BE2C (cell line): Measurements from ENCODE around the gene RBM8A.

Experiments used
- DNase-seq: peaks from one replicate; pipeline ENCODE4 v3.0.0-alpha.2; 2020
- H3K27me3 ChIP-seq: fragments of 250-450 bp; sonication (Bioruptor Pico); 2 replicates; pipeline ENCODE4 v1.5.1; 2020; ENCODE audit warnings: mild to moderate bottlenecking
- H3K36me3 ChIP-seq: fragments of 250-450 bp; sonication (Bioruptor Pico); 2 replicates; pipeline ENCODE4 v1.5.1; 2020; ENCODE audit warnings: mild to moderate bottlenecking
- H3K4me1 ChIP-seq: fragments of 250-450 bp; sonication (Bioruptor Pico); 2 replicates; pipeline ENCODE4 v1.5.1; 2020
- H3K4me3 ChIP-seq: 2 replicates; pipeline ENCODE4 v1.5.1; 2011; ENCODE audit warnings: low read depth, low read length
- H3K9me3 ChIP-seq: fragments of 250-450 bp; sonication (Bioruptor Pico); 2 replicates; pipeline ENCODE4 v1.5.1; 2020
- CTCF ChIP-seq: IDR thresholded peaks from 2 replicates; pipeline ENCODE4 v1.5.1; 2012; ENCODE audit warnings: mild to moderate bottlenecking, low read depth, low read length

RBM8A gene

GRCh38 chr1:145952903-145953302 is 25.6 kb upstream of the RBM8A start:
- TF ChIP-seq CTCF = no peak
- DNase-seq = no peak
- Histone ChIP-seq H3K27me3 (no peaks in the 10 kb centered on the region), H3K4me3 (no peak overlapping the region), H3K4me1 (no peaks in the 10 kb centered on the region; the same call in 1 of the 2 replicates), H3K9me3 (no peaks in the 10 kb centered on the region), H3K36me3 (no peaks in the 10 kb centered on the region; the same call in none of the 2 replicates)

GRCh38 chr1:145951526-145951925 is 24.2 kb upstream of the RBM8A start:
- no peak for TF ChIP-seq CTCF
- peaks cover 9% of the 10 kb centered on the region for H3K36me3 ChIP-seq
- DNase-seq = no peak
- no peak overlapping the region for H3K4me3 ChIP-seq
- no peaks in the 10 kb centered on the region for H3K9me3 ChIP-seq
- no peaks in the 10 kb centered on the region; the same call in 1 of the 2 replicates for H3K4me1 ChIP-seq
- no peaks in the 10 kb centered on the region for H3K27me3 ChIP-seq

GRCh38 chr1:145949219-145949618 is 21.9 kb upstream of the RBM8A start:
- no peak for DNase-seq
- Histone ChIP-seq H3K4me1 (no peaks in the 10 kb centered on the region), H3K9me3 (no peaks in the 10 kb centered on the region), H3K4me3 (no peak overlapping the region), H3K27me3 (no peaks in the 10 kb centered on the region), H3K36me3 (peaks cover 11% of the 10 kb centered on the region)
- TF ChIP-seq CTCF = no peak

GRCh38 chr1:145947551-145947950 is 20.3 kb upstream of the RBM8A start:
- no peaks in the 10 kb centered on the region for H3K4me1 ChIP-seq
- no peak for DNase-seq
- TF ChIP-seq CTCF = no peak
- H3K36me3 ChIP-seq = peaks cover 20% of the 10 kb centered on the region
- no peaks in the 10 kb centered on the region for H3K9me3 ChIP-seq
- no peak overlapping the region for H3K4me3 ChIP-seq
- no peaks in the 10 kb centered on the region for H3K27me3 ChIP-seq

- no peak for TF ChIP-seq CTCF
Measured at GRCh38 chr1:145946477-145946986, 19.2 kb upstream of the RBM8A start.

GRCh38 chr1:145944532-145944931 is 17.2 kb upstream of the RBM8A start:
- Histone ChIP-seq H3K4me1 (no peaks in the 10 kb centered on the region), H3K27me3 (no peaks in the 10 kb centered on the region), H3K4me3 (no peak overlapping the region), H3K36me3 (peaks cover 25% of the 10 kb centered on the region), H3K9me3 (no peaks in the 10 kb centered on the region)
- no peak for DNase-seq
- no peak for TF ChIP-seq CTCF

More at GRCh38 chr1:145946477-145946986, 19.2 kb upstream of the RBM8A start:
- H3K4me3 ChIP-seq = no peak overlapping the region
- no peaks in the 10 kb centered on the region for H3K27me3 ChIP-seq
- no peaks in the 10 kb centered on the region for H3K4me1 ChIP-seq
- H3K36me3 ChIP-seq = peaks cover 22% of the 10 kb centered on the region
- no peaks in the 10 kb centered on the region for H3K9me3 ChIP-seq
- DNase-seq = no peak
